Endodermal cell (in vitro differentiated cells): ENCODE results near the gene TEX261. TPM values are rescaled to one million over a fixed set of nuclear protein-coding genes. Genes with fewer than 3 reads are reported as not detected.

Experiments used
- DNase-seq: peaks from one replicate; pipeline ENCODE4 v3.0.0-alpha.2; 2017
- H3K27ac ChIP-seq: 2 replicates; pipeline ENCODE4 v1.5.1; 2013; ENCODE audit warnings: mild to moderate bottlenecking, low read depth, low read length, moderate library complexity
- H3K27me3 ChIP-seq: 2 replicates; pipeline ENCODE4 v1.6.1; 2013; ENCODE audit warnings: mild to moderate bottlenecking, low read length, moderate library complexity; ENCODE audit not compliant: insufficient read depth, control insufficient read depth, poor library complexity, severe bottlenecking
- H3K36me3 ChIP-seq: 2 replicates; pipeline ENCODE4 v1.7.0; 2013; ENCODE audit warnings: mild to moderate bottlenecking, low read length, moderate library complexity; ENCODE audit not compliant: control insufficient read depth, insufficient read depth
- H3K4me1 ChIP-seq: one replicate; pipeline ENCODE4 v1.7.0; 2013; ENCODE audit warnings: low read length; ENCODE audit not compliant: control insufficient read depth, insufficient read depth
- H3K4me3 ChIP-seq: 2 replicates; pipeline ENCODE4 v1.5.1; 2013; ENCODE audit warnings: mild to moderate bottlenecking, low read length, moderate library complexity
- H3K9ac ChIP-seq: 2 replicates; pipeline ENCODE4 v1.6.1; 2013; ENCODE audit warnings: mild to moderate bottlenecking, low read length, moderate library complexity; ENCODE audit not compliant: poor library complexity, severe bottlenecking; ENCODE audit errors: extremely low read depth
- H3K9me3 ChIP-seq: 2 replicates; pipeline ENCODE4 v1.6.1; 2013; ENCODE audit warnings: mild to moderate bottlenecking, low read length, moderate library complexity; ENCODE audit not compliant: control insufficient read depth
- H3K27ac Mint-ChIP-seq: 2 replicates; pipeline ENCODE4 v1.8.0; 2020; ENCODE audit warnings: mixed read lengths
- H3K27me3 Mint-ChIP-seq: 2 replicates; pipeline ENCODE4 v1.8.0; 2021; ENCODE audit warnings: mild to moderate bottlenecking, mixed read lengths; ENCODE audit not compliant: insufficient read depth
- H3K36me3 Mint-ChIP-seq: 2 replicates; pipeline ENCODE4 v1.8.0; 2020; ENCODE audit warnings: low read depth, mixed read lengths
- H3K4me1 Mint-ChIP-seq: 2 replicates; pipeline ENCODE4 v1.8.0; 2020; ENCODE audit warnings: mixed read lengths
- H3K4me3 Mint-ChIP-seq: 2 replicates; pipeline ENCODE4 v1.8.0; 2020; ENCODE audit warnings: mild to moderate bottlenecking, moderate library complexity, mixed read lengths
- H3K9me3 Mint-ChIP-seq: 2 replicates; pipeline ENCODE4 v1.8.0; 2020; ENCODE audit warnings: mild to moderate bottlenecking, mixed read lengths
- CTCF ChIP-seq: fragments of 200-600 bp; sonication (generic); conservative IDR thresholded peaks from 2 replicates; pipeline ENCODE4 v1.5.0; 2021; ENCODE audit warnings: antibody characterized with exemption, mild to moderate bottlenecking
- WGBS, 2 experiments: methylation state at CpG; one replicate each; pipeline versions ENCODE4 v1.1.5 to v1.1.7; 2013; ENCODE audit warnings: missing lambda C conversion rate in 2 of 2, mixed read lengths in 1 of 2; ENCODE audit not compliant: insufficient coverage in 1 of 2, insufficient read length in 1 of 2; 5-methylcytosine and 5-hydroxymethylcytosine counted together
- total RNA-seq, 2 donors: library from RNA; stranded (reverse); fragmentation: NEBNext Ultra II Directional in 1 of 2; extraction: Animal tissue kit (Norgen Biotek cat#: 25700) in 1 of 2; gene quantifications; 2 replicates in 1 of 2; 3 replicates in 1 of 2; pipeline ENCODE4 v1.2.1, GENCODE V29; 2021

Gene TEX261
- total RNA-seq, 2 donors from 2014 or later: 13.3 to 19.9 TPM

GRCh38 chr2:70985283-70985688, 9.4 kb downstream of the TEX261 start:
- Histone ChIP-seq H3K9me3 (no peaks in the 10 kb centered on the region), H3K27ac (no peak overlapping the region), H3K4me3 (no peak overlapping the region), H3K36me3 (peaks cover 32% of the 10 kb centered on the region), H3K9ac (no peak overlapping the region), H3K27me3 (no peaks in the 10 kb centered on the region), H3K4me1 (no peaks in the 10 kb centered on the region)
- H3K36me3 Mint-ChIP-seq: peaks cover 32% of the 10 kb centered on the region
- no peak overlapping the region for H3K4me3 Mint-ChIP-seq
- peaks cover 3% of the 10 kb centered on the region for H3K27me3 Mint-ChIP-seq
- no peak for DNase-seq
- H3K9me3 Mint-ChIP-seq: no peaks in the 10 kb centered on the region
- TF ChIP-seq CTCF: no peak
- WGBS, 2 experiments: 71 to 100% methylated on average over 2 to 4 of the region's 5 CpGs
- no peaks in the 10 kb centered on the region for H3K4me1 Mint-ChIP-seq
- no peak overlapping the region for H3K27ac Mint-ChIP-seq

GRCh38 chr2:70984576-70985282, 9.9 kb downstream of the TEX261 start:
- H3K9me3 Mint-ChIP-seq: no peaks in the 10 kb centered on the region
- WGBS, 2 experiments: 44 to 70% methylated on average over 19 to 32 of the region's 32 CpGs
- no peak overlapping the region for H3K4me3 ChIP-seq

GRCh38 chr2:70984228-70984575, 10.5 kb downstream of the TEX261 start:
- no peak for TF ChIP-seq CTCF
- Mint-ChIP-seq H3K27ac (no peak overlapping the region), H3K27me3 (peaks cover 10% of the 10 kb centered on the region), H3K36me3 (peaks cover 28% of the 10 kb centered on the region), H3K4me3 (no peak overlapping the region), H3K9me3 (no peaks in the 10 kb centered on the region), H3K4me1 (no peaks in the 10 kb centered on the region)
- H3K4me3 ChIP-seq: no peak overlapping the region
- no peaks in the 10 kb centered on the region for H3K9me3 ChIP-seq
- H3K27me3 ChIP-seq: peaks cover 9% of the 10 kb centered on the region
- H3K4me1 ChIP-seq: no peaks in the 10 kb centered on the region
- H3K9ac ChIP-seq: no peak overlapping the region
- WGBS, 2 experiments: 86 to 87% methylated on average over 3 of the region's 3 CpGs
- peaks cover 26% of the 10 kb centered on the region for H3K36me3 ChIP-seq
- H3K27ac ChIP-seq: no peak overlapping the region
- no peak for DNase-seq

More at GRCh38 chr2:70984576-70985282, 9.9 kb downstream of the TEX261 start:
- Histone ChIP-seq H3K36me3 (peaks cover 31% of the 10 kb centered on the region), H3K9me3 (no peaks in the 10 kb centered on the region), H3K4me1 (no peaks in the 10 kb centered on the region), H3K27me3 (peaks cover 4% of the 10 kb centered on the region), H3K27ac (no peak overlapping the region), H3K9ac (no peak overlapping the region)
- peak; percentile 89 for DNase-seq
- Mint-ChIP-seq H3K27me3 (peaks cover 6% of the 10 kb centered on the region), H3K27ac (no peak overlapping the region), H3K36me3 (peaks cover 32% of the 10 kb centered on the region), H3K4me1 (no peaks in the 10 kb centered on the region), H3K4me3 (no peak overlapping the region)
- peak; percentile 95 for TF ChIP-seq CTCF
